ENCODE data around the gene GOLGA6L25.
"Not testable (repeated sequence)": the region's sequence is repeated elsewhere in the genome, so short reads cannot be mapped to it uniquely, and the experiment has no call there.

The GOLGA6L25 gene, protein sequence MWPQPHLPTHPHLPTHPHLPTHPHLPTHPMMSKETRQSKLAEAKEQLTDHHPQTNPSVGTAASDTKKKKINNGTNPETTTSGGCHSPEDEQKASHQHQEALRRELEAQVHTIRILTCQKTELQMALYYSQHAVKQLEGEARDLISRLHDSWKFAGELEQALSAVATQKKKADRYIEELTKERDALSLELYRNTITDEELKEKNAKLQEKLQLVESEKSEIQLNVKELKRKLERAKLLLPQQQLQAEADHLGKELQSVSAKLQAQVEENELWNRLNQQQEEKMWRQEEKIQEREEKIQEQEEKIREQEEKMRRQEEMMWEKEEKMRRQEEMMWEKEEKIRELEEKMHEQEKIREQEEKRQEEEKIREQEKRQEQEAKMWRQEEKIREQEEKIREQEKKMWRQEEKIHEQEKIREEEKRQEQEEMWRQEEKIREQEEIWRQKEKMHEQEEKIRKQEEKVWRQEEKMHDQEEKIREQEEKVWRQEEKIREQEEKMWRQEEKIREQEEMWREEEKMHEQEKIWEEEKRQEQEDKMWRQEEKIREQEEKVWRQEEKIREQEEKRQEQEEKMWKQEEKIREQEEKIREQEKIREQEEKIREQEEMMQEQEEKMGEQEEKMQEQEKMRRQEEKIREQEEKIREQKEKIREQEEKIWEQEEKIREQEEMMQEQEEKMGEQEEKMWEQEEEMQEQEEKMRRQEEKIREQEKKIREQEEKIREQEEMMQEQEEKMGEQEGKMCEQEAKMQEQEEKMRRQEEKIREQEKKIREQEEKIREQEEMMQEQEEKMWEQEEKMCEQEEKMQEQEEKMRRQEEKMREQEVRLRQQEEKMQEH

DNA sequence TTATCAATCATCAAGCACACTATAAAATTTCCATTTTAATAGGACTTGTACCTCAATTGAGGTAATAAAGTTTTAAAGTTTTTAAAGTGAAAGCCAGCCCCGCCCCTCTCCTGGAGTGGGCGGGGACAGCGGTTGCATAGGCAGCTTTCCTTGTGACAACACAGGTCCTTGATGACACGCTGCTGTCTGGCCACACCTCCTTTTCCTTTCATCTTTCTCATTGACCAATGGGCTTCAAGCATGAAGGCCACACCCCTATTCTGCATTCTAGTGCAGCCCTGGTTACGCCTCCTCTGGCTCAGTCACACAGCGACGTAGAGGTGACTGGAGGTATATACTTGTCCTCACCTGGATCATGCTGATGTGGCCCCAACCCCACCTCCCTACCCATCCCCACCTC lies at the start of gene GOLGA6L25:
TSS of gene GOLGA6L25 (plus strand) at position 301 of the 400 bp plus-strand sequence. CDS start at position 362, 61 bp downstream.
- not testable (repeated sequence) for DNase-seq

DNA sequence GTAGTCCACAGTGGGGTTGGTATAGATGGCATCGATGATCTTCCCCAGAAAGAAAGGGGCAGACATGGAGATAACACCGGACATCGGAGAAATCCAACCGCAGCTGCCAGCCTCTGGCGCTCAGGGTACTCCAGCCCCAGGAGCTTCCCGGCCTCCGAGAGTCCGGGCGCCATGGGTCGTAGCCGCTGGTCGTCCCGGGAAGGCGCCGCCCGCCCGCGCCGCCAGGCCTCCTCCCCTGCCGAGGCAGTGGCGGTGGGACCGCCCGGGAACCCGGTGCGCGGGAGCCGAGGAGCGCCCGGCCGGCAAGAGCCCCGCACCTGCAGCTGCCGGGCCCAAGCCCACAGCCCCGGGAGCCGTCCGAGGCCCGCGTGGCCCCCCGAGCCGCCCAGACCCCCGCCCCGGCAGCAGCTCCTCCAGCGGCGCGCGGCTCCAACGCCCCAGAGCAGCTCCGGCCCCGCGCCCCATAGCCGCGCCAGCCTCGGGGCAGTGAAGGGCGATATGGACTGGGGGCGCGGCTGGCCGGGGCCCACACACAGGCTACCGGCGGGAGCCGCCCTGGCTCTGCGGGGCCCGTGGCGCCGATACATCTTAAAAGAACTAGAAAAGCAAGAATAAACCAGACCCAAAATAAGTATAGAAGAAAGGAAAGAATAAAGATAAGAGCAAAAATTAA lies 45.0 kb upstream of the GOLGA6L25 start:
- not testable (repeated sequence) for DNase-seq

DNA sequence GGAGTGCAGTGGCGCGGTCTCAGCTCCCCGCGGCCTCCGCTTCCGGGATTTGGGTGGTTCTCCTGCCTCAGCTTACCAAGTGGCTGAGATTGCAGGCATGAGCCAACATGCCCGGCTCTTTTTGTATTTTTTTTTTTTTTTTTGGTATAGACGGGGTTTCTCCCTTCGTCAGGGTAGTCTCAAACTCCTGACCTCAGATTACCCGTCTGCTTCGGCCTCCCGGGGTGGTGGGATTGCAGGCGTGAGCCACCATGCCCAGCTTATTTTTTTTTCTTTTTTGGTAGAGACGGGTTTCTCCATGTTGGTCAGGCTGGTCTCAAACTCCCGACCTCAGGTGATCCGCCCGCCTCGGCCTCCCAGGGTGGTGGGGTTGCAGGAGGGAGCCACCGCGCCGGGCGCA lies 39.2 kb upstream of the GOLGA6L25 start:
- not testable (repeated sequence) for DNase-seq

DNA sequence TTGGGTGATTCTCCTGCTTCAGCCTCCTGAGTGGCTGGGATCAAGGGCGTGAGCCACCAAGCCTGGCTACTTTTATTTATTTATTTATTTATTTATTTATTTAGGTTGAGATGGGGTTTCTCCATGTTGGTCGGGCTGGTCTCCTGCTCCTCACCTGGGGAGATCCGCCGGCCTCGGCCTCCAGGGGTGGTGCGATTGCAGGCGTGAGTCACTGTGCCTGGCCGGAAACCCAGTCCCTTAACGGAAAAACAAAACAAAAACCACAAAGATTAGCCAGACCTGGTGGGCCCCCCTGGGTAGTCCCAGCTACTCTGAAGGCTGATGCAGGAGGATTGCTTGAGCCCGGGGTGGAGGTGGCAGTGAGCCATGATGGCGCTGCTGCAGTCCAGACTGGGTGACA lies 38.2 kb upstream of the GOLGA6L25 start:
- DNase-seq = not testable (repeated sequence)

DNA sequence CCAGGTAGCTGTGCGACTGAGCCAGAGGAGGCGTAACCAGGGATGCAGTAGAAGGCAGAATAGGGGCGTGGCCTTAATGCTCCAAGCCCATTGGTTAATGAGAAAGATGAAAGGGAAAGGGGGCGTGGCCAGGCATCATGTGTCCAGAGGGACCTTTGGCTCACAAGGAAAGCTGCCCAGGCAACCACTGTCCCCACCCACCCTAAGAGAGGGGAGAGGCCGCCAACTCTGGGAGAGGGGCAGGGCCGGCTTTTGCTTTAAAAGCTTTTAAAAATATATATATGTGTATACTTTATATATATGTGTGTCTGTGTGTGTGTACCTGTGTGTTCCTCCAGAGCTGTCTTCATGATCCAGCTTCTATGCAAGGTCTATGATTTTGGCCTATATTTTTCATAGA lies 20.4 kb upstream of the GOLGA6L25 start, which contains the start of gene GOLGA8G:
TSS of gene GOLGA8G (minus strand) at position 18 of the 400 bp plus-strand sequence. CDS start 62 bp downstream, outside the sequence.
- DNase-seq = not testable (repeated sequence)

DNA sequence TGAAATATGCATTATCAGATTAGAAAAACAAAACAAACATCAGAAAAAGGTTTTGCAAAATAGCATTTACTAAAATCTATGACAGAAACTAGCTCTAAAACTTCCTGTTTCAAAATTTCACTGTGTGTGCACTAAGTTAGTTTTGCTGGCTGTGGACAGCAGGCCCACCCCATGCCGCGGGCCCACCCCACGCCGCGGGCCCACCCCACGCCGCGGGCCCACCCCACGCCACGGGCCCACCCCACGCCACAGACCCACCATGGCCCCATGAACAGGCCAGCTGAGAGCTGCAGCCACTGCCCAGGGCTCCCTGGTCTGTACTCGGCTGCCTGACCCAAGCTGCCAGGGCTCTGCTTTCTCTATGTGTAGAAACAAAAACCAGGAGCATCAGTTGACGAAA lies 20.0 kb downstream of the GOLGA6L25 start:
- DNase-seq = not testable (repeated sequence)

DNA sequence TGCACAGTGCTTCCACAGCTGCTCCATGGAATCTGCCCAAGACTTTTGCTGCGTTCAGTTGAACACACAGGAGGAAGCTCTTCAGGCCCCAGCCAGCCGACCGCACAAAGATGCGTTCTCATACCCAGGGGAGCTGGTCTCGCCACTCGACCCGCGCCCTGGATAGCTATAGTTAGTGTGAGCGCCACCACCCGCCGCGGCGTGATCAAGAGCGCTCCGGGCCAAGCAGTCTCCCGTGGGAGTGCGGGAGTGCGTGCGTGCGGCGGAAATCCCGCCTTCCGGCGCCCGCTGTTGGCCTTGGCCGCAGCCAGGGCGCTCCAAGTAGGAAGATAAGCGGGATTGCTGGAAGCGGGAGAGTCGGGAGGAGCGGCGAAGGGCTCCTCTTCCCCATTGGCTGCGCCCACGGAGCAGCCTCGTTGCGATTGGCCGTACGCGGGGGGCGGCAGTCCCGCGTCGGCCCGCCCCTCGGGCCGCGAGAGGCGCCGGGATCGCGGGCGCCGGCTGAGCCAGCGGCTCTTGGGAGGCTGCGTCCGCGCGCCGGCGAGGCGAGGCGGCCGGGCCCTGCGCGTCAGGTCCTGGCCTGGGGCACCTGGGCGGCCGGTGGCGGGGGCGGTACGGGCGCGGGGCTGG lies 35.7 kb downstream of the GOLGA6L25 start:
- DNase-seq = not testable (repeated sequence)

DNA sequence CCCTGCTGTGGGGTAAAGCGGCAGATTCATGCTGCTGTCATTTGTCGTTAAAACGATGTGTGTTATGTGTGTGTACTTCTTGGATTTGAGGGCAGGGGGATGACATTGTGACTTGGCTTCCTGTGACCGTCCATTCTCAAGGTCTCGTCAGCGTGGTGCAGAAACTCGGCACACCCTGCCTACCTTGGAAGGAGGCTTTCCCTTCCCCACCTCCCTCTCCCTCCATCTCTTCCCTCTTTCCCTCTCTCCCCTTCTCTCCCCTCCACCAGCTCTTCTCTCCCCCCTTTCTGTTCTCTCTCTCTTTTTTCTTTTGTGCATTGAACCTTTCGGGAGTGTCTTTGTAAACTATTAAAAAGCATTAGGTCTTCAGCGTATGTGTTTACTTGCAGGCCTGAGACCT lies 36.4 kb downstream of the GOLGA6L25 start:
- DNase-seq = not testable (repeated sequence)

DNA sequence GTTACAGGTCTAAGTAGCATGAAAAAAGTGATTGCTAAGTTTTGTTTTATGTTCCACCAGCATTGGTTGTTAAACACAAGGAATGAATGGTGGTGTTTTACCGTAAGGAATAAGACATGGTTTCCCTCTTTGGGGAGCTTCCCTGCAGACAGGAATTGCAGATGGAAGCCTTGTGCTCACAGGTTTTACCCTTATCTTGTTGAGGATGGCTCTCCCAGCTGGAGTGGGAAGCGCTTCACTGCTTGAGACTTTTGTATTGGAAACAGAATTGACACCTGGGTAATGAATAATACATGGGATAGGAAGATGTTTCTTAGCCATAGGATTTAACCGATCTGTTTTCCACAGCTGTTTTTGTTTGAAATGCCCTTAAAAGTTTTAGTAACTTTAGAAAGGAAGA lies 39.0 kb downstream of the GOLGA6L25 start:
- not testable (repeated sequence) for DNase-seq

DNA sequence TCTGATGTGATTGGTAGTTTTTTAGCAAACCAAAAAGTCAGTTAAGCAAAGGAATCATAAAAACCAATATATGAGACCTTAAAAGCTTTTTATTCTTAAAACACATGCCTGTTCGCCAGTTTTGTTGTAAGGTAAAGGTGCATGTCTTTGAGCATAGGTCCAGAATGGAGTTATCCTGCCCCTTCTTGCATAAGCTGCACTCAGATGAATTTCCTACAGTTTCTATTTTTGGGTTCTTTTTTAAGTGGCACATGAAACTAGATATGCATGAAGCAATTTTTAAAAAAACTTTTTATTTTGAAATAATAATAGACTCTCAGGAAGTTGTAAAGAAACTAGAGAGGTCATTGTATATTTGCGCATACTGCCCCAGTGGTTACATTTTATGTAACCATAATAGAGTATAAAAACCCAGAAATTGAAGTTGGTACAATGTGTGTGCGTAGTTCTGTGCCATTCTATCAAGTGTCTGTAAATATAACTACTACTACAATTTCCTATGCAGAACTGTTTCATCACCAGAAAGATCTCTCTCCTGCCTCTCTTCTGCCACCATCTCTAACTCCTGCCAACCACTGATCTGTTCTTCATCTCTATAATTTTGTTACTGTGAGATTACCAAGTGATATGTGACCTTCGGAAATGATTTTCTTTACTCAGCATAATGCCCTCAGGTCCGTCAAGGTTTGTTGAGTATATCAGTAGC lies 40.2 kb downstream of the GOLGA6L25 start:
- DNase-seq = not testable (repeated sequence)

DNA sequence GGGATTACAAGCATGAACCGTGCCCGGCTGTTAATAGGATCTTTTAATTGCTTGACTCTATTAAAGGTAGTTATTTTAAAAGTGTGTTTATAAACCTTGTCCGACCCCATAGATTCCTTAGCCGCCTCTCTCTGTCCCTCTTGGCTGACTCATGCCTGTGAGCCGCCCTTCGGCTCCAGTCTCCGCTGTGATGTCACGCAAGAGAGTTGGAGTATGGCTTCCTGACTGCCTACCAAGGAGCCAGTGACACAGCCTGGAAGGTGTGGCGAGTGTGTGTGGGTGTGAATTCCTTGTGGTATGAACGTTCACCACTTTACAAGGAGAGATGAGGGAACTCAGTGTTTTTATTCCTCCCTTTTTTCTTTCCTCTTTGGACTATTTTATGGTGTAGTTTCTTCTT lies 44.1 kb downstream of the GOLGA6L25 start:
- DNase-seq = not testable (repeated sequence)

DNA sequence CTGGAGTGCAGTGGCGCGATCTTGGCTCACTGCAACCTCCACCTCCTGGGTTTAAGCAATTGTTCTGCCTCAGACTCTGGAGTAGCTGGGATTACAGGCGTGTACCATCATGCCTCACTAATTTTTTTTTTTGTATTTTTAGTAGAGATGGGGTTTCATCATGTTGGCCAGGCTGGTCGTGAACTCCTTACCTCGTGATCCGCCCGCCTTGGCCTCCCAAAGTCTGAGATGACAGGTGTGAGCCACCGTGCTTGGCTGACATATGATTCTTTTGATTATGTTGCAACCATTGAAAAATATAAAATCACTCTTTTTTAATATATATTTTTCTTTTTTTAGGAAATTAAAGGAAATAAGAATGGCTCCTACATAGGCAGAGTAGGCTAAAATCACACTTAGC lies 44.8 kb downstream of the GOLGA6L25 start:
- not testable (repeated sequence) for DNase-seq

DNA sequence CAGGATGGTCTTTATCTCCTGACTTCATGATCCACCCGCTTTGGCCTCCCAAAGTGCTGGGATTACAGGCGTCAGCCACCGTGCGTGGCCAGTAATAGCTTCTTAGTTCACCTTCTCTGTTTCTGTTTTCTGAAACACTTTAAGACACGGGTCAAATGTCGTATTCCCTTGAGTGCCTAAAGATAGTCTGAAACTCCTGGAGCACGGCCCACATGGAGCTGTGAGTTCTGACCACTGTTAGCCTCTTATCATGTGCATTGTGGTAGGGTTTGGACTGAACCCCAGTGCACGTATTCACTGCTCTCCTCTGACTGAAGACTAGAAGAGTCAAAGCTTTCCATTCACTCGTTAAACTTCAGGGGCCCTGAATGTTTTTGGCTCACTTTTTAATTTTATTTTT lies 48.8 kb downstream of the GOLGA6L25 start:
- DNase-seq = not testable (repeated sequence)
